Kidney (tissue), 14 donors: ENCODE data around the gene SEC23A. TPM values are rescaled to one million over a fixed set of nuclear protein-coding genes. Genes with fewer than 3 reads are reported as not detected.

Source experiments
- DNase-seq, 5 donors: peaks; one replicate each; pipeline ENCODE4 v3.0.0-alpha.2; 2013 to 2020
- FAIRE-seq: peaks from 2 replicates; lab custom pipeline; 2012; peaks lifted over from hg19 to GRCh38; lab: Jason Lieb, UNC
- H3K27ac ChIP-seq, 2 donors: one replicate each; pipeline ENCODE4 v1.7.0; 2013; ENCODE audit warnings: low read depth in 2 of 2, low read length in 2 of 2, inconsistent platforms in 1 of 2
- H3K27me3 ChIP-seq: one replicate; pipeline ENCODE4 v1.7.1; 2013; ENCODE audit warnings: low read length, inconsistent platforms; ENCODE audit not compliant: control insufficient read depth, insufficient read depth
- H3K36me3 ChIP-seq, 3 donors: one replicate each; pipeline versions ENCODE4 v1.7.0 to v1.7.1; 2013; ENCODE audit warnings: low read length in 3 of 3, control low read depth in 1 of 3, inconsistent platforms in 1 of 3; ENCODE audit not compliant: insufficient read depth in 3 of 3, control insufficient read depth in 2 of 3
- H3K4me1 ChIP-seq, 3 donors: one replicate each; pipeline versions ENCODE4 v1.7.0 to v1.7.1; 2013; ENCODE audit warnings: low read length in 3 of 3, inconsistent platforms in 1 of 3, low read depth in 1 of 3; ENCODE audit not compliant: control insufficient read depth in 2 of 3, insufficient read depth in 2 of 3
- H3K4me3 ChIP-seq, 3 donors: one replicate each; pipeline versions ENCODE4 v1.7.0 to v1.8.1; 2013; ENCODE audit warnings: low read length in 3 of 3, control low read depth in 1 of 3, inconsistent platforms in 1 of 3
- H3K9ac ChIP-seq, 3 donors: one replicate each; pipeline versions ENCODE4 v1.7.0 to v1.7.1; 2013; ENCODE audit warnings: low read length in 3 of 3, control low read depth in 1 of 3, inconsistent platforms in 1 of 3
- H3K9me3 ChIP-seq, 3 donors: one replicate each; pipeline versions ENCODE4 v1.7.0 to v1.7.1; 2013; ENCODE audit warnings: low read length in 3 of 3, control low read depth in 1 of 3, inconsistent platforms in 1 of 3; ENCODE audit not compliant: control insufficient read depth in 2 of 3, insufficient read depth in 1 of 3
- intact Hi-C: fragments of 100-400 bp; cut with DNase I; formaldehyde crosslinking; loops from one replicate; pipeline ENCODE4 v1.11.1; 2022
- polyA plus RNA-seq: library from polyadenylated mRNA; stranded (reverse); fragments of 350-450 nt; fragmentation: Illumina TruSeq; extraction: RNeasy Lipid Tissue Mini Kit (QIAGEN cat#74804); gene quantifications from one replicate; pipeline ENCODE4 v1.2.3, GENCODE V29; 2014; ENCODE audit warnings: low read depth, low replicate concordance; ENCODE audit not compliant: insufficient read depth
- total RNA-seq: library from RNA; stranded (reverse); fragmentation: NEBNext Ultra II Directional; extraction: Animal tissue kit (Norgen Biotek cat#: 25700); gene quantifications from one replicate; pipeline ENCODE4 v1.2.1, GENCODE V29; 2021
- TF ChIP-seq, protein P1 (sequence below): IDR thresholded peaks from 3 replicates; pipeline ENCODE4 v1.5.1; 2012; ENCODE audit warnings: mild to moderate bottlenecking, moderate library complexity, borderline replicate concordance; ENCODE audit not compliant: insufficient read depth; ENCODE audit errors: extremely low read depth
- donor health status: control.
- donor health status: control.
- donor health status: control.
- donor health status: control.
- donor health status: control.
- donor health status: DM: yes; HTN: yes; CAD: no.
- donor health status: Normal renal cell carcinoma (clear cell type).

The SEC23A gene
- total and polyA plus RNA-seq, 2 donors from 2014 or later = 10.9 to 48.8 TPM

DNA sequence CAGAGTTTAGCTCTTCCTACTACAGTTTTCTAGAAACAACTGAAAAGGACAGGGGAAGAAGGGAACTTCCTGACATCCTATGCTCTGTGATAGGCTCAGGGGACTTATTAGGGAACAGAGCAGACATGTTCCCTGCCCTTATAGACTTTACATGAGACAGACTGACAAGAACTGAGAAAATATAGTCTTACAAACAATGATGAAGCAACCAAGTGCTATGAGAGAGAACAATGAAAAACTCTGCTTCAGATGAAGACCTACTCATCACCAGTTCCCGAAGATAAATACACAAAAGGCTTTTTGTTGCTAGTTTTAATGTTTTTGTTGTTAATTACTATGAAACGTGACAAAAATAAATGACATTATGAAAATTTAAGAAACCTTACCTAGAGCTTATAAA is 115.3 kb downstream of the SEC23A start:
- DNase-seq (no peak), FAIRE-seq (no peak)
- no peak overlapping the region for H3K9ac ChIP-seq
- no peak overlapping the region for H3K4me3 ChIP-seq
- no peaks in the 10 kb centered on the region for H3K36me3 ChIP-seq
- H3K9me3 ChIP-seq = peaks cover 0 to 4% (median 0%) of the 10 kb centered on the region in 3 donors
- no peaks in the 10 kb centered on the region for H3K4me1 ChIP-seq
- no peaks in the 10 kb centered on the region for H3K27me3 ChIP-seq
- H3K27ac ChIP-seq = no peak overlapping the region
- TF ChIP-seq, protein P1, sequence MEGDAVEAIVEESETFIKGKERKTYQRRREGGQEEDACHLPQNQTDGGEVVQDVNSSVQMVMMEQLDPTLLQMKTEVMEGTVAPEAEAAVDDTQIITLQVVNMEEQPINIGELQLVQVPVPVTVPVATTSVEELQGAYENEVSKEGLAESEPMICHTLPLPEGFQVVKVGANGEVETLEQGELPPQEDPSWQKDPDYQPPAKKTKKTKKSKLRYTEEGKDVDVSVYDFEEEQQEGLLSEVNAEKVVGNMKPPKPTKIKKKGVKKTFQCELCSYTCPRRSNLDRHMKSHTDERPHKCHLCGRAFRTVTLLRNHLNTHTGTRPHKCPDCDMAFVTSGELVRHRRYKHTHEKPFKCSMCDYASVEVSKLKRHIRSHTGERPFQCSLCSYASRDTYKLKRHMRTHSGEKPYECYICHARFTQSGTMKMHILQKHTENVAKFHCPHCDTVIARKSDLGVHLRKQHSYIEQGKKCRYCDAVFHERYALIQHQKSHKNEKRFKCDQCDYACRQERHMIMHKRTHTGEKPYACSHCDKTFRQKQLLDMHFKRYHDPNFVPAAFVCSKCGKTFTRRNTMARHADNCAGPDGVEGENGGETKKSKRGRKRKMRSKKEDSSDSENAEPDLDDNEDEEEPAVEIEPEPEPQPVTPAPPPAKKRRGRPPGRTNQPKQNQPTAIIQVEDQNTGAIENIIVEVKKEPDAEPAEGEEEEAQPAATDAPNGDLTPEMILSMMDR = no peak
- intact Hi-C loops = no loop called here

DNA sequence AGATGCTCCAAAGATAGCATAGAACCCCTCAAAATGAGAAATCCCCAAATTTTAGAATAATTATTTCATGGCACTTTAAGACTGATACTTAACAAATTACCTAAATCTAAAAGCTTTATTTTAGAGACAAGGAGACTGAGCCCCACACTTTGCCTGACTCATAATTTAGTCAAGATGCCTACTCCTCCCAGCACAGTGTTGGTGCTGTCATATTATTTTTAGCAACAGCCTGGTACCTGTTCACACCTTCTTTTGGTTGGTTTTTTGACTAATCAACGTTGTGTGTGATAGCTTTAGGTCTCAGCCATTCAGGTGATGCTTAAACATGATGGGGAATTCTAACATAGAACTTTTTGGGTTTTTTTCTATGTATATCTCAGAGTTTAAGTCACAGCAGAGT is 120.2 kb downstream of the SEC23A start:
- intact Hi-C loops = no loop called here
- Histone ChIP-seq H3K9me3 (peaks cover 0 to 4% (median 0%) of the 10 kb centered on the region in 3 donors), H3K4me1 (no peaks in the 10 kb centered on the region), H3K36me3 (no peaks in the 10 kb centered on the region), H3K27ac (no peak overlapping the region), H3K27me3 (no peaks in the 10 kb centered on the region), H3K9ac (no peak overlapping the region), H3K4me3 (no peak overlapping the region)
- FAIRE-seq (no peak), DNase-seq (no peak)
- TF ChIP-seq, protein P1 = no peak

DNA sequence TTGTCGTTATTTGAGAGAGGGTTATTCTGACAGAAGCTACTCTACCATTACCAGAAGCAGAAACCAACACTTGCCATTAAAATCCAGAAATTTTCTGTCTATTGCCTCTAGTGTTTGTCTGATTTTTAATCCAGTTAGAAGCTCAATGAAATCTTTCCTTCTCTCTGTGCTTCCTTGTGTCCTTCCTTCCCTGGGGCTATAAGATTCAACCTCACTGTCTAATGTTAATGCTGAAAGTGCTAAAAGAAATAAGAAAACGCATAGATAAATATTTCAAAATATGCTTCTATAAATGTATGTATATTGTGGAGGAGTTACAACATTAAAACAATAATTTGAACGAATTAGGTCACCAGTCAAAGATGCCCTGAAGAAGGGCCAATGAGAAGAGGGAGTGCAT is 120.8 kb downstream of the SEC23A start:
- Histone ChIP-seq H3K9ac (no peak overlapping the region), H3K36me3 (no peaks in the 10 kb centered on the region), H3K27ac (no peak overlapping the region), H3K4me1 (no peaks in the 10 kb centered on the region), H3K4me3 (no peak overlapping the region), H3K9me3 (peaks cover 0 to 4% (median 0%) of the 10 kb centered on the region in 3 donors), H3K27me3 (no peaks in the 10 kb centered on the region)
- FAIRE-seq = no peak
- TF ChIP-seq, protein P1 = no peak
- no peak for DNase-seq
- intact Hi-C loops = no loop called here

Other genes with a start within 250 kb of the SEC23A start
- 13.8 TPM for gene GEMIN2, start 11.1 kb upstream of the SEC23A start, total RNA-seq
- 17.2 TPM for gene GEMIN2, start 11.1 kb upstream of the SEC23A start, polyA plus RNA-seq
- 32.9 TPM for gene TRAPPC6B, start 67.1 kb upstream of the SEC23A start, total RNA-seq
- 19.7 TPM for gene TRAPPC6B, start 67.1 kb upstream of the SEC23A start, polyA plus RNA-seq
- 46.2 TPM for gene PNN, start 72.0 kb upstream of the SEC23A start, total RNA-seq
- gene PNN, start 72.0 kb upstream of the SEC23A start, polyA plus RNA-seq = 27.2 TPM
- gene MIA2, start 130.7 kb upstream of the SEC23A start, total RNA-seq = 65.6 TPM
- 63.2 TPM for gene MIA2, start 130.7 kb upstream of the SEC23A start, polyA plus RNA-seq